Activated CD8-positive, alpha-beta memory T cell treated with anti-CD3 and anti-CD28 coated beads for 48 hours (primary cell): ENCODE measurements around the gene EEF1AKMT2.
"Not testable (repeated sequence)": the region's sequence is repeated elsewhere in the genome, so short reads cannot be mapped to it uniquely, and the experiment has no call there.

Experiments used
- DNase-seq, 3 experiments: peaks; one replicate each; pipeline ENCODE4 v3.0.0-alpha.2; 2020; ENCODE audit warnings: low read depth in 2 of 3, low spot score in 2 of 3

Gene EEF1AKMT2

GRCh38 chr10:124756156-124756903 lies 35.4 kb downstream of the EEF1AKMT2 start:
- DNase-seq: no peak

- DNase-seq: no peak
Measured at GRCh38 chr10:124755581-124755980, 36.1 kb downstream of the EEF1AKMT2 start.

GRCh38 chr10:124754227-124754626 lies 37.5 kb downstream of the EEF1AKMT2 start:
- no peak for DNase-seq

DNA sequence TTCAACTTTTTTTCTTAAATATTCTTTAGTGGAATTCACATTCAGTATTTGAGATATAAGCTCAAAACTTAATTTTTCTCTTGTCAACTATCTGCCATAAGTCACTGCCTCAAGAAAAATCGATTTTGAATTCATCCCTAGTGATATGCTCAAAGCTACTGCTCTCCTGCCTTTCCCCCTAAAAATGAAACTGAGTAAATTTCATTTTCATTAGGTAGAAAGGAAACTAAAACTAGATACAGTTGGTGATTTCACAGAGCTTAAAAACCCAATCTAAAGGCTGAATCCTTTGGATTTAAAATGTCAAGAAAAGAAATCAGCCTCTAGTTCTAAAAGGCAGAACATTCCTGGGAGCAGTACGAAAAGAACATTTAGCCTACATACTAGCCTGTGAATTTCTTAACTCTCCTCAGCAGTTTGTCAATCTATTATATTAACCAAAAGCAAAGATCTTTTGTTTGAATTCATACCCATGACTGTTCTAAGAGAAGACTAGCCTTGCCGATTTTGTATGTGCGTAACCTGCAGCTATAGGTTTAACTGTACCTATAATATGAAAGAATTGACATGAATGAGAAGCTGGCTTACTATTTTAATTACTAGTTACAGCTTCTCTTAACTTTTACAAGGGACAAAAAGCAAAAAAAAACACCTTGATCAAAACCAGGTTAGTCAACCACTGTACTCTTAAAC lies 42.6 kb downstream of the EEF1AKMT2 start:
- DNase-seq: no peak

DNA sequence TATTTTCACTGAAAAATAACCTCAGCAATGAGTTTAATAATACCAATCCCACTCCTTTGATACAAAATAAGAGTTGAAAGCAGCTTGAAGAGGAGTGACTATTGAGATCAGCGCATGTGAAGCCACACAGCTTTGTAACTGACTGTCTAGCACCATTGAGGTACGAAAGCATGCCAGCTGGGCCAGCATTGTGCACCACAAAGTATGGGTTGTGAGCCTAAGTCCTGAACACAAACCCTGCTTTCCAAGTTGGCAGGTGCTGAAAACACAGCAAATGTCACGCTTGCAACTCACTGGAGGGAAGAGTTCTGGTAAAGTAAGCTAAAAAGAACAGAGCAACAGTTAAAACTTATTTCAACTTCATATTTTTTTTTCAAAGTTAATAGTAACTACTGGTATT lies 43.5 kb downstream of the EEF1AKMT2 start:
- DNase-seq: no peak

DNA sequence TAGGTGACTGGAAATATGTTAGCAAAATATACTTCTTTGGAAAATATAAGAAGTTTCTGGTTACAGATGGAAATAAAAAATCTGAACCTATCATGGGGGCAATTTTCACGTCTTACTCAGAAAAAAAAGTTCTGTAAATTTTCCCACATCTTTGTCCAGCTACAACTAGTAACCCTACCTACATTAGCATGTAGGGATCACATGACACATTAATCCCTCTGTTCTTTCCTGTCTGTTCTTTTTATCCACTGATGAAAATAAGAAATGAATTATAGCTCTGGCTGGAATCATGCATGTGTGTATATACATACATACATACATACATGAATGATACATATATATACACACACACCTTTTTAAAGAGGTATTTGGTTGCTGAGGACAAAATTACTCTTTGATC lies 43.9 kb downstream of the EEF1AKMT2 start:
- DNase-seq: no peak

- DNase-seq: no peak
Measured at GRCh38 chr10:124746992-124747391, 44.7 kb downstream of the EEF1AKMT2 start.

DNA sequence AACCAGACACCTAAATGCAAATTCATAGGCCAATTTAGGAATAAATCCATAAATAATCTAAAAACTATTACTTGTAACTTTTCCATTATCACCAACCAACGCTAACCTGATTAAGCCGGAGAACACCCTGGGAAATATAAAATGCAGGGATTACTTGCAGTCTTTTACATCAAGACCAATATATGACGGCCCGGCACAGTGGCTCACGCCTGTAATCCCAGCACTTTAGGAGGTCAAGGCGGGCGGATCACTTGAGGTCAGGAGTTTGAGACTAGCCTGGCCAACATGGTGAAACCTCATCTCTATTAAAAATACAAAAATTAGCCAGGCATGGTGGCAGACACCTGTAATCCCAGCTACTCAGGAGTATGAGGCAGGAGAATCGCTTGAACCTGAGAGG lies 45.2 kb downstream of the EEF1AKMT2 start:
- not testable (repeated sequence) for DNase-seq

DNA sequence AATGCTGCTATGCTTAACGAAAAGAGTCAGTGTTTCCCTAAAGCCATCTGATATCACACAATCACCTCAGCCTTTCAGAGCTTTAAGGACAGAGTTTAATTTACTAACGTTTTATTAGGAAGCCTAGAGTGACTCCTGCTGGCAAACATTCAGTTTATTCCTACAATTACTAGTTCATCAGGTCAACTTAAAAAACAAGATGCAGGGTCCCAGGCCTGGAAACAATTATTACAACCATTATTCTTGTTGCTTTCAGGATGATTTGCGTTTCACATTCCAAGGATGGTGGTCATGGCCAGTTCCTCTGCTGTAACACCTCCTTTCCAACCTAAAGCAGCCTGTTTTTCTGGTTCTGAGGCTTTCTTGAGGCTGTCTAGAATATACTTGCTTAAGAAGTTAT lies 46.0 kb downstream of the EEF1AKMT2 start:
- DNase-seq: no peak

GRCh38 chr10:124745252-124745651 lies 46.4 kb downstream of the EEF1AKMT2 start:
- DNase-seq: no peak

- DNase-seq: peak in 2 of 3 experiments; percentile 43 to 59
Measured at GRCh38 chr10:124744102-124745050, 47.3 kb downstream of the EEF1AKMT2 start, which contains the start of gene FAM53B. FAM53B (minus strand) TSS chr10:124744378; CDS start chr10:124706713, 37,665 bp downstream.

DNA sequence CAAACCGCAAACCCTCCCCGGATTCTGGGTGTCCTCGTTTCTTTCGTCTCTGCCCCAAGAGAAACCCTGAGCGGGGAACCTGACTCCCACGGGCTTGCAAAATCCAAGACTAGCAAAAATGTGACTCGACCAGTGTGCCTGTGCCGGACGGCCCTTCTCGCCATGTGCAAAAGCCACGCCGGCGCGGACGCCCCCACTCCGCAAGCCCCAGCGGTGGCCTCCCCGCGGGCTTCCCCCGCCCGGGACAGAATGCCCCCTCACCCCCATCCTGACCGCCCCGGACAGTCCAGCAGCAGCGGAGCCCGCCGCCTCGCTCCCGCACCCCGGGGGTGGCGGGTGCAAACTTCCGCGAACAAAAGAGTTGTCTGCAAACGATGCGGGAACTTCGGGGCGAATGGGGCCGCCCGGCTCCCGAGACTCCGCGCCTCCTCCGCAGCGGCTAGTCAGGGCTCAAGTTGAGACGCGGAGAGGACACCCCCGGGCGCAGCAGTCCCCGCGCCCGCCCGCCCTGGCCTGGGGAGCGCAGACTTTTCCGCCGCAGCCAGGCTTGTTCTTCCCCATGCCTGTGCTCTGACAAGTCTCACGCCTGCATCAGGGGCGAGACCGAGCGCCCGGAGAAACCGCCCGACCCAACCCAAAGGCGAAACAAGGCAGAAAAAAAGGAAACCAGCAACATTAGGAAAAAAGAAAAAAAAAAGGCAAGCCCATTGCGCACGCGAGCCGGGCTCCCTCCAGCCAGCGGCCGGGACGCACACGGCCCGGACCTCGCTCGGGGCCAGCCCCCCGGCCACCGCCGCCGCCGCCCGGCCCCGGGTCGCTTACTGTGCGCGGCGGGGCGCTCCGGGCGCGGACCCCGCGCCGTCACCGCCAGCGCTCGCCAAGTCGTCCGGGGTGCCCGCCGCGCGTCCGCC lies 48.2 kb downstream of the EEF1AKMT2 start:
- DNase-seq: no peak

GRCh38 chr10:124742413-124743190 lies 49.1 kb downstream of the EEF1AKMT2 start:
- DNase-seq: no peak

DNA sequence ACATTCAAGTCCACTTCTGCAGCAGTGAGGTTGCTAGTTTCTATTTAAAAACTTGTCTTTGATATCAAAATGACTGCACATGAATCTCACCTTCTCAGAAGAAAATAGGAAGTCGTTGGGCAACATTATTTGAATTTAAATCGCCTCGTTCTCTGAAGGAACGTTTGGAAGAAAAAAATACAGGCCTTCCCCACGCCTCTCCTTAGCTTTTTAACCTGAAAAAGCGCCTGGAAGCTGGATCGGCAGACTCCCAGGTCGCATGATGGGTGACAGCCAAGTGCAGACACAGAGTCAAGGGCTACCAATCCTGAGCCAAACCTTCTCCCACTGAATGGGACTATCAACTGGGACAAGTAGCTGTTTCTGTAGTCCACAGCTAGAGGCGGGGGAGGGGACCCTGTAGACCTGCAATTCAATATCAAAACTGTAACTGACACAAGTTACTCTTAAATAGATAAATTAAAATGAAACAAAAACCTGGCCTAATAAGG lies 49.7 kb downstream of the EEF1AKMT2 start:
- no peak for DNase-seq

- peak in 2 of 3 experiments; percentile 42 to 61 for DNase-seq
Measured at GRCh38 chr10:124741281-124741921, 50.3 kb downstream of the EEF1AKMT2 start.

- no peak for DNase-seq
Measured at GRCh38 chr10:124740369-124741280, 51.1 kb downstream of the EEF1AKMT2 start.

- DNase-seq: no peak
Measured at GRCh38 chr10:124739986-124740368, 51.7 kb downstream of the EEF1AKMT2 start.
